ENCODE results near the gene SIX1.

Gene SIX1

DNA sequence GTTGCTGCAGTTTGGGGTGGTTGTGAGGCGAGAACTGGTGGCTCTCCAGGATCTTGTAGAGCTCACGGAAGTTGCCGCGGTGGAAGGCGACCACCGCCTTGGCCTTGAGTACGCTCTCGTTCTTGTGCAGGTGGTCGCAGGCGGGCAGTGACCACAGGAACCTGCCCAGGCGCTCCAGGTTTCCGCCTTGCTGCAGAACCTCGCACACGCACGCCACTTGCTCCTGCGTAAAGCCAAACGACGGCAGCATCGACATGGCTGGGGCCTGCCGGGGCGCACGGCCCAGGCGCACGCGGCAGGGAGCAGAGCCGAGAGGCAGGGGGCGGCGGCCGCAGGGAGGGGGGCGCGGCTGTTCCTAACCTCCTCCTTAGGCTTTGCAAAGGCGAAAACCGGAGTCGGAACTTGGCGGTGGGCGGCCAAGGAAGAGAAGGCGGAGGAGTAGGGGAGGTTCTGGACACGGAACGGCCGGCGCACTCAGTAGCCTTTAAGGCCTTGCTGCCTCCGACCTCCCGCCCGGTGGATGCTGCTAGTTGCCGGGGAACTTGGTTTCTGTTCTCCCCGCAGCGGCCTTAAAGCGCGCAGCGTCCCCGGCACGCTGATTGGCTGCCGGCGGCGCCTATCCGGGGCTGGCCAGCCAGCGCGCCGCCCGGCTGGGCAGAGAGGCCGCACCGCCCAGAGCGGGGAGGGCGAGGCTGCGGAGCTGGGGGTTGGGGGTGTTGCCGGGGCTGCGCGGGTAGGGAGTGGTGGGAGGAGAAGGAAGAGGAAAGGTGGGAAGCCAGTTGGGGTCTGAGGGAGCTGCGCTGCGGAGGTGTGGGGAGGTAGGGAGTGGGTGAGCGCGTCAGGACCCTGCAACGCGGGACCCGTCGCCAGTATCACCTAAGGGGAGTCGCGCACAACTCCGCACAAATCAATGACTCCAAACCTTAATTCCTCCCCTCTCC lies at the start of gene SIX1:
SIX1 (minus strand) TSS at position 544 of the 941 bp plus-strand sequence; CDS start at position 256, 288 bp downstream.
- peak; percentile 32 to 51 for DNase-seq

- DNase-seq, result peak; percentile 16
Measured at GRCh38 chr14:60695327-60695726, 46.0 kb upstream of the SIX1 start.

- DNase-seq, result no peak
Measured at GRCh38 chr14:60691383-60692113, 42.3 kb upstream of the SIX1 start.

DNA sequence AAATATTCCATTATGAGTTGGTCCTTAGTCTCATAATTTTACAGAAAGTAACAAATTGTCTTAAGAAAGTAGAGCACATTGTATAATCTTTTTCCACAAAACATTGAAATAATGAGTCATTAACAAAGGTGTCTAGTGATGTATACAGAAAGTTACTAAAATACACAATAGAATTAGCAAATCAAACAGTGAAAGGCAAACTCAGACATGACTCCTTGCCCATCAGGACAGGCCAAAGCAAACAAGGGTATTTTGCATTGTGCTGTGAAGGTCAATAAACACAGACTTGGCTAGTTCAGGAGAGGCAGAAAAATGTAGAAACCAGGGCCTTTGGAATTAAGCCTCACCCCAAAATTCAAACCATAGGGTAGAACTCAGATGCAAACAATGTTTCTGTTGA lies 37.6 kb upstream of the SIX1 start:
- DNase-seq, result no peak

- no peak for DNase-seq
Measured at GRCh38 chr14:60684203-60684602, 34.9 kb upstream of the SIX1 start.

GRCh38 chr14:60681271-60681670 lies 32.0 kb upstream of the SIX1 start:
- no peak for DNase-seq

DNA sequence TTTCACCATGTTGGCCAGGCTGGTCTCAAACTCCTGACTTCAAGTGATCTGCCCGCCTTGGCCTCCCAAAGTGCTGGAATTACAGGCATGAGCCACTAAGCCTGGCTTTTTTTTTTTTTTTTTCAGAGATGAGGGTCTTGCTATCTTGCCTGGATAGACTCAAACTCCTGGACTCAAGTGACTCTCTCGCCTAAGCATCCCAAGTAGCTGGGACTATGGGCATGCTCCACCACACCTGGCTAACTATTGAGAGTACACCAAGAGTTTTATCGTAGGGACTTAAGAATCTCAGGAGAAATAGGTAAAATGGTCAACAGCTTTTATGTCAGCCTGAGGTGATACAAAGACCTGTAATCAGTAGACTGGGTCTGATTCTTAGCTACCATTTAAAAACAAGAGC lies 31.2 kb upstream of the SIX1 start:
- no peak for DNase-seq

DNA sequence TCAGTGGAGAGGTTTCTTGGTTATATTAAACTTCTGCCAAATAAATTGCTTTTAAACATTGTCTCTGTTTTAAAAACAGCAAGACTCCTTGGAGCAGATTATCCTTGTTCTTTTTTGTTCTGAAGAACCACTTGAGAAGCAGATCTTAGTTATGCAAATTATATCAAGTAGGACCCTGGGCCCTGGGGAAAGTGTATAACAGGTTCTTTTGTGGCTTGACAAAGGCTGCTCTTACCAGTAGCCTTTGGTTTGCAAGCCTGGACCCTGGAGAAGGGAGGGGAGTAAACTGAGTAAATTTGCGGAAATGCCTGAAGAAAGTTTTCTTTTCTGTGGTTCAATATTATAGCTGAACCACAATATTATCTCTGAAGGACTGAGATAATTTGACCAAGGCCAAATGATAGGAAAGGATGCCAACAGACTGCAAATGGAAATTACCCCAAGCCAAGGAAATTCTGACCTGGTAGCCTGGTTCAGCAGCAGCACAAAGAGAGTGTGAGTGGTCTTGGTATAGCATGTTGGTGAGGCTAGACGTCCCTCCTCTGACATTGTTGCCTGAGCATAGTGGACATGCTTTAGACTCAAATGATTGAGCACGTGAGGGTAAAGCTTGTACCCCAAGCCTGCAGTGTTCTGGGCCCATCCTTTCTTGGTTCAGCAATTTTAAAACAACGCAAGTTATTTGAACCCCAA lies 30.4 kb upstream of the SIX1 start:
- DNase-seq, result no peak

- DNase-seq, result no peak
Measured at GRCh38 chr14:60677701-60678100, 28.4 kb upstream of the SIX1 start.

- DNase-seq, result no peak
Measured at GRCh38 chr14:60670989-60671388, 21.7 kb upstream of the SIX1 start.

- DNase-seq, result no peak
Measured at GRCh38 chr14:60668431-60669112, 19.3 kb upstream of the SIX1 start.

DNA sequence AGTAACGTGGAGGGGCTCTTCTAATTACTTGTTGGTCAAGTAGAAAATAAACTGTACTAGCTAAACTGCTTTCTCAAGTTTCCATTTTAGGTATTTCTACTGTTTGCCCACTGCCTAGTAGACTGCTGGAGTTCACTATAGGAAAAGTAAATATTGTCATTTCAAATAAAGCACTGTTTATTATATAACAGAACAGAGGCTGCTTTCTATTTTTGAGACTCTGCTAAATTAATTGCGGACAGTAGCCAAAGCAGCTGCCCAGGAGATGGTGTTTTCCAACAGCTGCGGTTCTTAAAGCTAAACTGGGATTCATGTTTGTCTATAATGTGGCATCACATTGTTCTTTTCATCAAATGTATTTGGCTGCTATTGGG lies 15.9 kb upstream of the SIX1 start:
- DNase-seq, result no peak

GRCh38 chr14:60662982-60663381 lies 13.7 kb upstream of the SIX1 start:
- DNase-seq, result peak in 1 of 2 donors; percentile 43

DNA sequence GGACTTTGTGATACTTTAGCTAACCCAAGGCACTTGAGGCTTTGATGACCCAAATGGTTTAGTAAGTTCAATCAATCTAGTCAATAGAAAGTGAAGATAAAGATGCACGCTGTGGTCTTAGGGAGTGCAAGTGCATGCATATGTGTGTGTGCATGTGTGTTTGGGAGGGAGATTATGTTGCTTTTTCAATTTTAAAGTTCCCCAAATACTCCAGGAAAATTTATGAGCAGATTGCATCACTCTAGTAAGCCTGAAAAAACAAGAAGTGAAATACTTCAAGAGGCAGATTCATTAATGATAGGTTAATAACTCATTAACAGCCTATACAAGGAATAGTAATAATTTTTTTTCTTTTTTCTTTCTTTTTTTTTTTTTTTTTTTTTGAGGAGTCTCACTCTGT lies 12.4 kb upstream of the SIX1 start:
- peak; percentile 37 to 56 for DNase-seq

DNA sequence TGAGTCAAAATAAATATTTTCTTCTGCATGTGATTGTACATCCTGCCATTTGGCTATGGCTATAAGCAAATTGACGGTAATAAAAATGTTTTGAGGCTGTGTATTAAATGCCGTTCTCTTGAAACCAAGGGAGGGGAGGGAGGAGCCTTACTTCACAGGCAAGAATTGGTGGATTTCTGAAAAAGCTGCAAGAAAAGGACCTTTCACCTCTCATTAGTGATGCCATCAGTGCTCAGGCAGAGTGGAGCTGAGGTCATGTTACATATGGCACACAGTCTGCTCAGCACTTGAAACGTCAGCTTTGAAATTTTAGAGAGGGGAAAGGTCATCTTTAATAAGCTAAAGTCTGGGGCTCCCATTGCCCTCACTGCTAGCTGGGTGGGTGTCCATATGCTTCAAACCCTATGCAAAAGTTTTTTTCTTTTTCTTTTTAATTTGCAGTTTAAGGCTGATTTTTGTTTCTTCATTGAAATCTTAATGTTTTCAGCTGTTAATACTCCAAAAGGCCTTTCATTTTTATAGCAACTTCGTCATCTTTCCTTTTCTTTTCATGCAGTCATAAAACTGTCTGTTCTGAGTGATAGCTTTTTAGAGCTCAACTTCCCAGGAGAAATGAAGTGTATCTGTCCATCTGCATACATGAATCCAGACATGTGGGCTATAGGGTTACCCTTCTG lies 9.8 kb upstream of the SIX1 start:
- no peak for DNase-seq

DNA sequence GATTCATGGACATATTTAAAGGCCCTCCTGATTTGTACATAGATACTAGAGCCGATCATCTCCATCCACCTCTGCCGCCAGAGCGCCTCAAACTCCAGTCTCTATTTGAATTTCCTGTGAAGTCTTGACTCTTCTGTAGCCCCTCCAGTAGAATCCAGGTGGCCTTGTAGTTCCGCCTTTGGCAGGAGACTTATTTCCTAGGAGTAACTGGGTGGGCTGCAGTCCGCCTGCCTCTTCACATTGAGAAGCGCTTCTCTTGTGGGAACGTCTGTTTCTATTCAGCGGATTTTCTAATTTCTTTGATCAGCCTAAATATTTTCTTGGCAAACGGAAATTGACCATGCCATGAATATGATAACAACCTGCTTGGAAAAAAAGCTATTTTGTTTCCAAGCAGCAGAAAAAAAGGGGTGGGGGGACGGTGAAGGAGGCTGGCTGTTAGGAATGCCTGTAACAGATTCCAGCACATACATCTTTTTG lies 9.0 kb upstream of the SIX1 start:
- DNase-seq, result no peak

DNA sequence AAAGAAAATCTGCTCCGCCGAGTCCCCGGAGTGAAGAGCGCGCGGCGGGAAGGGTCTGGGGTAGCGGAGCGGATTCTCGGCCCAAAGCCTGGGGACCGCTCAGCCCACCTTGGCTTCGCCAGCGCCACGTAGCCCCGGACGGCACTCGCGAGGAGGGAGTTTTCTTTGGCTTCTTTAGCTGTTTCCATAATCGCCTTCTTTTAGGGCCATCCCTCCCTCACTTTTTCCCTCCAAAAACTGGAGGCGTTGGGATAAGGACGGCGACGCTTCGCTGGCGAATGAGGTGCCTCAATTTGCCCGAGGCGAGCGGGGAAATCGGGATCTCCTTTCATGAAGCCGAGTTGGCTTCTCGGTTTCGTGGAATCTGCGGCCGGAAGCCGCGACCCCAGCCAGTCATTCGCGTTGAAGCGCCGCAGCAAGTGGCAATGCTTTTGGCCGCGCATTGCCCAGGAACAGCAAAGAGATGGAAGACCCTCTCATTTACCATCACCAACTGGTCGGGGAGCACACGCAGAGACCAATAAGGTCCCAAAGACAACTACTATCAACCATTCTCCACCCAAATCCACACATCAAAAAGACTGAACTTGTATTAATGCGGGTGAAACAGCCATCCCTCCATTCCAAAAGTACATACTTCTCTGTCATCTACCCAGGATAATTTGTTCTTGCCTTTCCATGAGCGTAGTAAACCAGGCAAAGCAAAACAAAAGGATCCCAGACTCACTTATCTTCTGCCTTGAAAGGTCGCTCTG lies 8.4 kb upstream of the SIX1 start:
- DNase-seq, result no peak

GRCh38 chr14:60656686-60657455 lies 7.6 kb upstream of the SIX1 start:
- peak; percentile 39 to 57 for DNase-seq

GRCh38 chr14:60655898-60656685 lies 6.8 kb upstream of the SIX1 start:
- DNase-seq, result no peak
